ENCODE data around the gene CAMTA1. TPM values are rescaled to one million over a fixed set of nuclear protein-coding genes. Genes with fewer than 3 reads are reported as not detected.

CAMTA1 gene
- total RNA-seq, 1 donor from 2014 or later: 81.6 TPM

GRCh38 chr1:7641587-7642417 is 856.5 kb downstream of the CAMTA1 start:
- peaks cover 2% of the 10 kb centered on the region for H3K27me3 Mint-ChIP-seq (ENCODE audit: unreplicated experiment)
- no peaks in the 10 kb centered on the region for H3K36me3 Mint-ChIP-seq (ENCODE audit: unreplicated experiment)
- no peaks in the 10 kb centered on the region for H3K9me3 Mint-ChIP-seq (ENCODE audit: unreplicated experiment)
- TF ChIP-seq CTCF (IDR thresholded peaks at IDR 0.05): no peak
- DNase-seq (ENCODE audit: extremely low spot score, unreplicated experiment): no peak
- H3K4me3 Mint-ChIP-seq (ENCODE audit: unreplicated experiment): no peak overlapping the region
- no peak overlapping the region for H3K27ac Mint-ChIP-seq (ENCODE audit: unreplicated experiment)
- peaks cover 9% of the 10 kb centered on the region for H3K4me1 Mint-ChIP-seq (ENCODE audit: unreplicated experiment)

GRCh38 chr1:7642418-7642704 is 857.1 kb downstream of the CAMTA1 start:
- H3K4me1 Mint-ChIP-seq (ENCODE audit: unreplicated experiment): peaks cover 9% of the 10 kb centered on the region
- no peaks in the 10 kb centered on the region for H3K36me3 Mint-ChIP-seq (ENCODE audit: unreplicated experiment)
- H3K9me3 Mint-ChIP-seq (ENCODE audit: unreplicated experiment): no peaks in the 10 kb centered on the region
- peaks cover 2% of the 10 kb centered on the region for H3K27me3 Mint-ChIP-seq (ENCODE audit: unreplicated experiment)
- DNase-seq (ENCODE audit: extremely low spot score, unreplicated experiment): no peak
- TF ChIP-seq CTCF (IDR thresholded peaks at IDR 0.05): no peak
- H3K27ac Mint-ChIP-seq (ENCODE audit: unreplicated experiment): no peak overlapping the region
- H3K4me3 Mint-ChIP-seq (ENCODE audit: unreplicated experiment): no peak overlapping the region

- H3K36me3 Mint-ChIP-seq (ENCODE audit: unreplicated experiment): no peaks in the 10 kb centered on the region
- H3K4me3 Mint-ChIP-seq (ENCODE audit: unreplicated experiment): no peak overlapping the region
- H3K9me3 Mint-ChIP-seq (ENCODE audit: unreplicated experiment): no peaks in the 10 kb centered on the region
- H3K27ac Mint-ChIP-seq (ENCODE audit: unreplicated experiment): no peak overlapping the region
- H3K4me1 Mint-ChIP-seq (ENCODE audit: unreplicated experiment): peaks cover 9% of the 10 kb centered on the region
- TF ChIP-seq CTCF (IDR thresholded peaks at IDR 0.05): no peak
- H3K27me3 Mint-ChIP-seq (ENCODE audit: unreplicated experiment): peaks cover 2% of the 10 kb centered on the region
- no peak for DNase-seq (ENCODE audit: extremely low spot score, unreplicated experiment)
These were observed 857.7 kb downstream of the CAMTA1 start for GRCh38 chr1:7642781-7643529.

- no peak overlapping the region for H3K4me3 Mint-ChIP-seq (ENCODE audit: unreplicated experiment)
- TF ChIP-seq CTCF (IDR thresholded peaks at IDR 0.05): no peak
- DNase-seq (ENCODE audit: extremely low spot score, unreplicated experiment): no peak
- no peaks in the 10 kb centered on the region for H3K27me3 Mint-ChIP-seq (ENCODE audit: unreplicated experiment)
- H3K36me3 Mint-ChIP-seq (ENCODE audit: unreplicated experiment): no peaks in the 10 kb centered on the region
- H3K27ac Mint-ChIP-seq (ENCODE audit: unreplicated experiment): no peak overlapping the region
- peaks cover 9% of the 10 kb centered on the region for H3K4me1 Mint-ChIP-seq (ENCODE audit: unreplicated experiment)
- H3K9me3 Mint-ChIP-seq (ENCODE audit: unreplicated experiment): no peaks in the 10 kb centered on the region
These were observed 858.3 kb downstream of the CAMTA1 start for GRCh38 chr1:7643530-7643929.

- no peaks in the 10 kb centered on the region for H3K27me3 Mint-ChIP-seq (ENCODE audit: unreplicated experiment)
- H3K36me3 Mint-ChIP-seq (ENCODE audit: unreplicated experiment): no peaks in the 10 kb centered on the region
- DNase-seq (ENCODE audit: extremely low spot score, unreplicated experiment): no peak
- no peak overlapping the region for H3K27ac Mint-ChIP-seq (ENCODE audit: unreplicated experiment)
- TF ChIP-seq CTCF (IDR thresholded peaks at IDR 0.05): no peak
- no peak overlapping the region for H3K4me3 Mint-ChIP-seq (ENCODE audit: unreplicated experiment)
- H3K4me1 Mint-ChIP-seq (ENCODE audit: unreplicated experiment): peaks cover 9% of the 10 kb centered on the region
- H3K9me3 Mint-ChIP-seq (ENCODE audit: unreplicated experiment): no peaks in the 10 kb centered on the region
These were observed 858.8 kb downstream of the CAMTA1 start for GRCh38 chr1:7644086-7644485.
